GM23248 (cell line): Measurements from ENCODE around the gene MNX1.

Experiments used
- EZH2 ChIP-seq: fragments of 200-600 bp; sonication (generic); IDR thresholded peaks from 2 replicates; pipeline ENCODE4 v1.6.1; 2018; ENCODE audit warnings: antibody characterized with exemption, mild to moderate bottlenecking; ENCODE audit not compliant: insufficient read depth, poor library complexity, severe bottlenecking
- EZH2phosphoT487 ChIP-seq: fragments of 200-600 bp; sonication (generic); IDR thresholded peaks from 2 replicates; pipeline ENCODE4 v1.6.1; 2018; ENCODE audit warnings: antibody characterized with exemption, moderate library complexity, mild to moderate bottlenecking, low read depth; ENCODE audit not compliant: insufficient read depth

DNA sequence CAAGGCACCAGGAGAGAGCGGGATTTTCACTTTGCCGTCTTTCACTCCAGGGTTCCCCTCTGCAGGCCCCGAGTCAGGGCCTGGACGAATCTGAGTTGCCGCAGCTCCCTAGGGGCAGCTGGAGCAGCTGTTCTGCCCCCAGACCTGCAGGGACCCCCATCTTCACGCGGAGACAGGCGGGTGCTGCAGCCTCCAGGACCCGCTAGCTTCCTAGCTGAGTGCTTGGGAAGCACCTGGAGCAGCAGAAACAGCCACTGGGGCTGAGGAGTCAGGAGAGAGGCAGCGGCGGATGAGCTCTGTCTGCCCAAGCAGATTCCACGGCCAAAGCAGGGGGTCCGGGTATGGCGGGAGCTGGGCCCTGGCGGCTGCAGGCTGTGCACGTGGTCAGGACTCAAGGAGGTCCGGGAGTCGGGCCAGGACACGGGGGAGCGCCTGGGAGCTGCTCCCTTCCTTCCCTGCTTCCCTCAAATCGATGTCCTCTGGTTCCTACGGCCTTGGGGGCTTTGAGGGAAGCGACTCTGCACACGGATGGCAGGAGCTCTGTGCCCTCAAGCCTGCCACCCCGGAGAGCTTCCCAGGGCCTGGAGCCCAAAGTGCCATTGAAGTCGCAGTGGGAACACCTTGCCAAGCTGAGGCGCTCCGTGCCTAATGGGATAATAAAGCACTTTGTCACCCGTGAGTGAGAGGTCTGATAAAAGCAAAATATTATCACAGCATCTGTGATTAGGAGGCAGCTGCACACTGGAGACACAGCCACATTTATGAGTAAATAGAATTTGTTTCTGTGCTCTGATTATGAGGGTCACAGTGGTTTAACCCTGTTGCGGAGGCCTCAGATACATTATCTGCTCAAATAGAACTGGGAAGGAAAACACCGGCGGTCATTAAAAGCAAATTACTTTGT, 17.2 kb downstream of the MNX1 start:
- TF ChIP-seq EZH2 (no peak), EZH2phosphoT487 (no peak)
